ENCODE results near the gene TRHDE. TPM values are rescaled to one million over a fixed set of nuclear protein-coding genes. Genes with fewer than 3 reads are reported as not detected.

Gene TRHDE
- total RNA-seq, 2 donors from 2014 or later: 0.02 TPM; not detected in 1

GRCh38 chr12:72448089-72448488 lies 175.9 kb downstream of the TRHDE start:
- Mint-ChIP-seq H3K4me3 (no peak overlapping the region), H3K9me3 (peaks cover 24% of the 10 kb centered on the region), H3K36me3 (no peaks in the 10 kb centered on the region), H3K27ac (no peak overlapping the region), H3K4me1 (ENCODE audit: low read depth in 2 of 2) (no peaks in the 10 kb centered on the region), H3K27me3 (no peaks in the 10 kb centered on the region)
- no peak for ATAC-seq
- DNase-seq (ENCODE audit: low spot score): no peak

GRCh38 chr12:72448805-72449204 lies 176.6 kb downstream of the TRHDE start:
- H3K36me3 Mint-ChIP-seq: no peaks in the 10 kb centered on the region
- H3K4me1 Mint-ChIP-seq (ENCODE audit: low read depth in 2 of 2): no peaks in the 10 kb centered on the region
- ATAC-seq (no peak), DNase-seq (ENCODE audit: low spot score) (no peak)
- H3K27me3 Mint-ChIP-seq: no peaks in the 10 kb centered on the region
- peaks cover 22% of the 10 kb centered on the region for H3K9me3 Mint-ChIP-seq
- no peak overlapping the region for H3K27ac Mint-ChIP-seq
- H3K4me3 Mint-ChIP-seq: no peak overlapping the region

- no peaks in the 10 kb centered on the region for H3K27me3 Mint-ChIP-seq
- DNase-seq (ENCODE audit: low spot score): no peak
- H3K4me3 Mint-ChIP-seq: no peak overlapping the region
- H3K27ac Mint-ChIP-seq: no peak overlapping the region
- peaks cover 17% of the 10 kb centered on the region for H3K9me3 Mint-ChIP-seq
- no peaks in the 10 kb centered on the region for H3K36me3 Mint-ChIP-seq
- no peaks in the 10 kb centered on the region for H3K4me1 Mint-ChIP-seq (ENCODE audit: low read depth in 2 of 2)
- ATAC-seq: no peak
Observed at GRCh38 chr12:72453066-72453465, 180.9 kb downstream of the TRHDE start.

- no peak overlapping the region for H3K4me3 Mint-ChIP-seq
- peaks cover 21% of the 10 kb centered on the region for H3K9me3 Mint-ChIP-seq
- DNase-seq (ENCODE audit: low spot score) (no peak), ATAC-seq (no peak)
- no peaks in the 10 kb centered on the region for H3K4me1 Mint-ChIP-seq (ENCODE audit: low read depth in 2 of 2)
- H3K27ac Mint-ChIP-seq: no peak overlapping the region
- no peaks in the 10 kb centered on the region for H3K27me3 Mint-ChIP-seq
- H3K36me3 Mint-ChIP-seq: no peaks in the 10 kb centered on the region
Observed at GRCh38 chr12:72453550-72453949, 181.4 kb downstream of the TRHDE start.

- Mint-ChIP-seq H3K9me3 (peaks cover 8% of the 10 kb centered on the region), H3K36me3 (peaks cover 4% of the 10 kb centered on the region), H3K4me3 (no peak overlapping the region), H3K4me1 (ENCODE audit: low read depth in 2 of 2) (no peaks in the 10 kb centered on the region), H3K27me3 (no peaks in the 10 kb centered on the region), H3K27ac (no peak overlapping the region)
- ATAC-seq (no peak), DNase-seq (ENCODE audit: low spot score) (no peak)
Observed at GRCh38 chr12:72464471-72464870, 192.3 kb downstream of the TRHDE start.

- Mint-ChIP-seq H3K27me3 (no peaks in the 10 kb centered on the region), H3K9me3 (peaks cover 8% of the 10 kb centered on the region), H3K4me1 (ENCODE audit: low read depth in 2 of 2) (no peaks in the 10 kb centered on the region), H3K27ac (no peak overlapping the region), H3K36me3 (peaks cover 4% of the 10 kb centered on the region), H3K4me3 (no peak overlapping the region)
- no peak for DNase-seq (ENCODE audit: low spot score)
- ATAC-seq: no peak
Observed at GRCh38 chr12:72465155-72465554, 193.0 kb downstream of the TRHDE start.

GRCh38 chr12:72465940-72466630 lies 193.9 kb downstream of the TRHDE start:
- Mint-ChIP-seq H3K4me3 (no peak overlapping the region), H3K27ac (no peak overlapping the region), H3K27me3 (no peaks in the 10 kb centered on the region), H3K36me3 (peaks cover 4% of the 10 kb centered on the region), H3K9me3 (peaks cover 8% of the 10 kb centered on the region), H3K4me1 (ENCODE audit: low read depth in 2 of 2) (no peaks in the 10 kb centered on the region)
- DNase-seq (ENCODE audit: low spot score): no peak
- ATAC-seq: no peak

GRCh38 chr12:72467985-72468384 lies 195.8 kb downstream of the TRHDE start:
- Mint-ChIP-seq H3K9me3 (peaks cover 7% of the 10 kb centered on the region), H3K27ac (no peak overlapping the region), H3K4me3 (no peak overlapping the region), H3K27me3 (no peaks in the 10 kb centered on the region), H3K36me3 (peaks cover 4% of the 10 kb centered on the region), H3K4me1 (ENCODE audit: low read depth in 2 of 2) (no peaks in the 10 kb centered on the region)
- ATAC-seq: no peak
- no peak for DNase-seq (ENCODE audit: low spot score)

- DNase-seq (ENCODE audit: low spot score) (no peak), ATAC-seq (no peak)
- peaks cover 7% of the 10 kb centered on the region for H3K9me3 Mint-ChIP-seq
- H3K4me1 Mint-ChIP-seq (ENCODE audit: low read depth in 2 of 2): no peaks in the 10 kb centered on the region
- H3K36me3 Mint-ChIP-seq: peaks cover 4% of the 10 kb centered on the region
- no peaks in the 10 kb centered on the region for H3K27me3 Mint-ChIP-seq
- H3K4me3 Mint-ChIP-seq: no peak overlapping the region
- no peak overlapping the region for H3K27ac Mint-ChIP-seq
Observed at GRCh38 chr12:72468505-72468904, 196.3 kb downstream of the TRHDE start.

GRCh38 chr12:72471806-72472205 lies 199.6 kb downstream of the TRHDE start:
- Mint-ChIP-seq H3K27me3 (no peaks in the 10 kb centered on the region), H3K27ac (no peak overlapping the region), H3K4me3 (no peak overlapping the region), H3K4me1 (ENCODE audit: low read depth in 2 of 2) (no peaks in the 10 kb centered on the region), H3K36me3 (peaks cover 4% of the 10 kb centered on the region), H3K9me3 (peaks cover 11% of the 10 kb centered on the region)
- ATAC-seq (no peak), DNase-seq (ENCODE audit: low spot score) (no peak)

- Mint-ChIP-seq H3K36me3 (peaks cover 4% of the 10 kb centered on the region), H3K9me3 (peaks cover 11% of the 10 kb centered on the region), H3K27me3 (no peaks in the 10 kb centered on the region), H3K4me3 (no peak overlapping the region), H3K4me1 (ENCODE audit: low read depth in 2 of 2) (no peaks in the 10 kb centered on the region), H3K27ac (no peak overlapping the region)
- ATAC-seq (no peak), DNase-seq (ENCODE audit: low spot score) (no peak)
Observed at GRCh38 chr12:72472350-72472749, 200.2 kb downstream of the TRHDE start.

GRCh38 chr12:72476301-72476700 lies 204.1 kb downstream of the TRHDE start:
- DNase-seq (ENCODE audit: low spot score): no peak
- Mint-ChIP-seq H3K9me3 (peaks cover 7% of the 10 kb centered on the region), H3K36me3 (no peaks in the 10 kb centered on the region), H3K27ac (no peak overlapping the region), H3K4me1 (ENCODE audit: low read depth in 2 of 2) (no peaks in the 10 kb centered on the region), H3K4me3 (no peak overlapping the region), H3K27me3 (no peaks in the 10 kb centered on the region)
- ATAC-seq: no peak

GRCh38 chr12:72485017-72485701 lies 213.0 kb downstream of the TRHDE start:
- Mint-ChIP-seq H3K27ac (no peak overlapping the region), H3K9me3 (peaks cover 16% of the 10 kb centered on the region), H3K36me3 (peaks cover 5% of the 10 kb centered on the region), H3K4me1 (ENCODE audit: low read depth in 2 of 2) (no peaks in the 10 kb centered on the region), H3K27me3 (no peaks in the 10 kb centered on the region), H3K4me3 (no peak overlapping the region)
- no peak for DNase-seq (ENCODE audit: low spot score)
- ATAC-seq: no peak

- Mint-ChIP-seq H3K4me3 (no peak overlapping the region), H3K27me3 (no peaks in the 10 kb centered on the region), H3K4me1 (ENCODE audit: low read depth in 2 of 2) (no peaks in the 10 kb centered on the region), H3K27ac (no peak overlapping the region), H3K36me3 (peaks cover 3% of the 10 kb centered on the region), H3K9me3 (peaks cover 22% of the 10 kb centered on the region)
- DNase-seq (ENCODE audit: low spot score) (no peak), ATAC-seq (no peak)
Observed at GRCh38 chr12:72491426-72491825, 219.3 kb downstream of the TRHDE start.

Measured in natural killer cell treated with Interleukin-12 subunit alpha and Interleukin-12 subunit beta and Interleukin-15 and Interleukin-18, amount 100 ng/mL, for 72 hours (primary cell).